T-helper 17 cell (primary cell): ENCODE data around the gene RALB. TPM values are rescaled to one million over a fixed set of nuclear protein-coding genes. Genes with fewer than 3 reads are reported as not detected.

Source experiments
- ATAC-seq: fragments of 150-1000 bp; cut with Tn5 transposase; 2 replicates; pipeline ENCODE4 v1.10.0; 2021; ENCODE audit warnings: mild to moderate bottlenecking, moderate library complexity
- DNase-seq, 3 donors: peaks; one replicate each; pipeline versions ENCODE4 v3.0.0 to v3.0.0-alpha.2; 2020 to 2021
- H3K9me3 ChIP-seq: one replicate; pipeline ENCODE4 v1.7.0; 2013; ENCODE audit warnings: low read length, mild to moderate bottlenecking; ENCODE audit not compliant: control insufficient read depth, poor library complexity, severe bottlenecking
- H3K27ac Mint-ChIP-seq: one replicate; pipeline ENCODE4 v1.8.0; 2022; ENCODE audit warnings: mild to moderate bottlenecking, moderate library complexity, mixed read lengths
- H3K27me3 Mint-ChIP-seq: one replicate; pipeline ENCODE4 v1.8.0; 2022; ENCODE audit warnings: mixed read lengths
- H3K36me3 Mint-ChIP-seq: one replicate; pipeline ENCODE4 v1.8.0; 2022; ENCODE audit warnings: low read depth, mixed read lengths
- H3K4me1 Mint-ChIP-seq: one replicate; pipeline ENCODE4 v1.8.0; 2022; ENCODE audit warnings: mild to moderate bottlenecking, mixed read lengths
- H3K4me3 Mint-ChIP-seq: one replicate; pipeline ENCODE4 v1.8.0; 2022; ENCODE audit warnings: mild to moderate bottlenecking, moderate library complexity, mixed read lengths
- total RNA-seq, 4 donors: library from RNA in 2 of 4; stranded (reverse) in 2 of 4; gene quantifications; one replicate each; pipeline ENCODE4 v1.2.3 and lab custom pipeline; 2022 to 2026

The RALB gene
- total RNA-seq, 2 donors from 2014 or later: 17.5 to 20.2 TPM

GRCh38 chr2:120290737-120291136 lies 38.1 kb downstream of the RALB start:
- Mint-ChIP-seq H3K36me3 (peaks cover 10% of the 10 kb centered on the region), H3K4me3 (no peak overlapping the region), H3K4me1 (peaks cover 27% of the 10 kb centered on the region), H3K27ac (peak overlapping the region; percentile 67), H3K27me3 (no peaks in the 10 kb centered on the region)
- ATAC-seq (no peak), DNase-seq (no peak)
- H3K9me3 ChIP-seq: no peaks in the 10 kb centered on the region

DNA sequence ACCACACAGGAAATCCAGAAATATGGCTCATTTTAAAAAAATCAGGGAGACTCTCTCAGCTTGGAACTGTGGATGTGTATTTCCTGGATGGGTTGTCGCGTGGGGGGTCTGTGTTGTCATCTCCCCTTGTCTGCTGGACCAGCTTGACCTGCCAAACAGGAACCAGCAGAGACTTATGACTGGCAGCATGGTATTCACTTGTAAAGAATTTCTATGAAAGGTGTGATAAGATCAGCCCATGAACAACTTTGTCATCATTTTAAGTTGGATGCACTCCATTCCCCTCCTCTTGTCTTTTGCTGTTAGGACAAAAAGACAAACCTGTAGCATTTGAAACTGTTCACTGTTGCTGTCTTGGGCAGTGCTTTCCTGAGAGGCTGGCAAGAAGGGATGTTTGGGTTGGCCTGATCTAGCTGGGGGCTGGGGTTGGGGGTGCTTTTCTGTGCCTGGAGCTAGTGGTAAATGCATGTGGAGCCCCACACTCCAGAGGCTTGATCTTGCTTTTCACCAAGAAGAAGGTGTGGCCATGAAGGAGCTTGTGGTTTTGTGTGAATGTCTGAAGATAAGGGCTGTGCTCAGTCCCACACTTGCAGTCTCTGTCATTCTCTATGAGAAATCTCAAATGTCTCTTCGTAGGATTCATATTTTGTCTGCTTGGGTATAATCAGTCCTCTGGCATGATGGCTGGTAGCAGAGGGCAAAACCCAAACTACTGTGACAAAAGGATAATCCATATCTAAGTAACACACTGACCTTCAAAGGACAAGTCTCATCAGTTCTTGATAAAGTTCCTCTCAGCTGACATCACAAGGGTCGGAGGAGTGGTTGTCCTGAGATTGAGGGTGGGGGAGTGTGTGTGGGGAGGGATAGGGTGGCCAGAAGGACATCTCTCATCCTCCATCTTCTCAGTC lies 39.0 kb downstream of the RALB start:
- no peaks in the 10 kb centered on the region for H3K27me3 Mint-ChIP-seq
- peak overlapping the region; percentile 47 for H3K27ac Mint-ChIP-seq
- no peak overlapping the region for H3K4me3 Mint-ChIP-seq
- H3K9me3 ChIP-seq: no peaks in the 10 kb centered on the region
- DNase-seq: no peak
- peaks cover 10% of the 10 kb centered on the region for H3K36me3 Mint-ChIP-seq
- peaks cover 26% of the 10 kb centered on the region for H3K4me1 Mint-ChIP-seq
- no peak for ATAC-seq

- Mint-ChIP-seq H3K27ac (no peak overlapping the region), H3K4me3 (no peak overlapping the region), H3K36me3 (peaks cover 13% of the 10 kb centered on the region), H3K4me1 (peaks cover 19% of the 10 kb centered on the region), H3K27me3 (no peaks in the 10 kb centered on the region)
- DNase-seq (no peak), ATAC-seq (no peak)
- no peaks in the 10 kb centered on the region for H3K9me3 ChIP-seq
These were observed 40.7 kb downstream of the RALB start for GRCh38 chr2:120293096-120294007.

DNA sequence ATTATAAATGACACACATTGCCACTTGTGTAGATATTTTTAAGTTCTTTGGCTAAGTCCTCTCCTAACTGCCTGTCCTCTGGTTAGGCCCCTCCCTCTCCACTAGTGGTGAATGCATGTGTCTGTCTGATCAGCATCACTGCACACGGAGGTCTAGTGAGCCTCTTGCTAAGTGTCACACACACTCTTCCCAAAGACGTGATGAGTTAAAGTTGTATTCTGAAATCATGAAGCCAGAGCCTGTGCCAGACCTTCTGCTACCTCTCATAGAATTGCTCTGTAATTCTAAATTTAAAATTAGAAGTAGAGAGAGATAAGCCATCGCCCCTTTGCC lies 41.3 kb downstream of the RALB start:
- DNase-seq: no peak
- no peak overlapping the region for H3K27ac Mint-ChIP-seq
- no peaks in the 10 kb centered on the region for H3K9me3 ChIP-seq
- H3K4me3 Mint-ChIP-seq: no peak overlapping the region
- ATAC-seq: no peak
- H3K27me3 Mint-ChIP-seq: no peaks in the 10 kb centered on the region
- H3K4me1 Mint-ChIP-seq: peaks cover 17% of the 10 kb centered on the region
- H3K36me3 Mint-ChIP-seq: peaks cover 16% of the 10 kb centered on the region

DNA sequence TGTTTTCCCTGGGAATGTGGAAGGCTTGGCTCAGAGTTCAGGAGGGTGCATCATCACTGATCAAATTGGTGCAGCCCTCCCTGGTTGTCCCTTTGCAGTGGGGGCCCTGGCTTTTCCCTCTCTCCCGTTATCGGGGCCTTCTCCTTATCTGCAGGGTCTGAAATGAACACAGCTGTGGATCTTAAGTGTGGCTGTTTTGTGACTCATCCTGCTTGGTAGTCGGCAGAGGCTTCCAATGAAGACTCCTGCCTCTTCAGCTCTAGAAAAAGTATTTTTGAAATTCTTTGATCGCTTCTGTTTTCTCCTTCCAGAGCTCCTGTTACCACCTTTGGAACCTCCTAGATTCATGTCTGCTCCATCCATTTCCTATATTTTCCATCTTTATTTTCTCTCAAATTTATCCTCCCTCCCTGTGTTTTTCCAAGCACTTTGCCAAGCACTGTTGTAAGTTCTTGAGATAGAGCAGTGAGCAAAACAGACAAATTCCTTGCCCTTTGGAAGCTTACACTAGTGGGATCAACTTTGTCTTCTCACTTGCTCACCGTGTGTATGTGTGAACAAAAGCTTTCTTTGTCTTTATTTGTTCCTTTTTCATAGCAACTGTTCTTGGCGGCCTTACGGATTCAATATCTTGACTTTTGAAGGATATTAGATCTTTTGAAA lies 45.7 kb downstream of the RALB start:
- H3K4me1 Mint-ChIP-seq: peaks cover 8% of the 10 kb centered on the region
- no peaks in the 10 kb centered on the region for H3K9me3 ChIP-seq
- no peak overlapping the region for H3K27ac Mint-ChIP-seq
- no peaks in the 10 kb centered on the region for H3K27me3 Mint-ChIP-seq
- peaks cover 15% of the 10 kb centered on the region for H3K36me3 Mint-ChIP-seq
- no peak for ATAC-seq
- DNase-seq: no peak
- H3K4me3 Mint-ChIP-seq: no peak overlapping the region

DNA sequence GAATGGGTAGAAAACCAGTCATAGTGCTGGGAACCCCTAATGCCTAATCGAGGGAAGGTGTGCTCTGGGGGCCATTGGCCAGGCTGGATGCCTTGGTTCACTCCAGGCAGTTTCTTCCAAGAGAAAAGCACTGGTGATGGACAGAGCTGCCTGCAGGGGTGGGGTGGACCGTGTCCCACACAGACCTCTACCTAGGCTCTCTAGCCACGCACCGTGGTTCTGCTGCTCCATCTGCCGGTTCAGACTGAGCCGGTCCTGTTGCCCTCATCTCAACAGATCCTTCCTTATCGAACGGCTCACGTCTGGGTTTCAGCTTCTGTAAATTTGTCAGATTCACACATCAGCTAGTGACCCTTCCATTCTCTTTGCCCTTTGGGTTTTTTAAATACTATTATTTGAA lies 46.4 kb downstream of the RALB start:
- peaks cover 12% of the 10 kb centered on the region for H3K4me1 Mint-ChIP-seq
- DNase-seq (no peak), ATAC-seq (no peak)
- H3K27me3 Mint-ChIP-seq: no peaks in the 10 kb centered on the region
- no peak overlapping the region for H3K27ac Mint-ChIP-seq
- H3K36me3 Mint-ChIP-seq: peaks cover 18% of the 10 kb centered on the region
- H3K9me3 ChIP-seq: no peaks in the 10 kb centered on the region
- H3K4me3 Mint-ChIP-seq: no peak overlapping the region

DNA sequence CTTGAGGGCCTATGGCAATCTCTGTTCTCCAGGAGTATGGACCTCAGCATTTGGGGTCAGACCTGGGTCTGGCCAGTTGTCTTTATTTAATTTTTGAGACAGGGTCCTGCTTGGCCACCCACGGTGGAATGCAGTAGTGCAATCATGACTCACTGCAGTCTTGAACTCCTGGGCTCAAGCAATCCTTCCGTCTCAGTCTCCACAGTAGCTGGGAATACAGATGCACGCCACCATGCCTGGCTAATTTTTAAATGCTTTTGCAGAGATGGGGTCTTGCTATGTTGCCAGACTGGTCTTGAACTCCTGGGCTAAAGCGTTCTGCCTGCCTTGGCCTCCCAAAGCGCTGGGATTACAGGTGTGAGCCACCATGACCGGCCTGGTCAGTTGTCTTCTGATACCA lies 46.9 kb downstream of the RALB start:
- no peak for DNase-seq
- ATAC-seq: no peak
- H3K9me3 ChIP-seq: no peaks in the 10 kb centered on the region
- Mint-ChIP-seq H3K27ac (no peak overlapping the region), H3K4me3 (no peak overlapping the region), H3K4me1 (peaks cover 12% of the 10 kb centered on the region), H3K36me3 (peaks cover 18% of the 10 kb centered on the region), H3K27me3 (no peaks in the 10 kb centered on the region)

DNA sequence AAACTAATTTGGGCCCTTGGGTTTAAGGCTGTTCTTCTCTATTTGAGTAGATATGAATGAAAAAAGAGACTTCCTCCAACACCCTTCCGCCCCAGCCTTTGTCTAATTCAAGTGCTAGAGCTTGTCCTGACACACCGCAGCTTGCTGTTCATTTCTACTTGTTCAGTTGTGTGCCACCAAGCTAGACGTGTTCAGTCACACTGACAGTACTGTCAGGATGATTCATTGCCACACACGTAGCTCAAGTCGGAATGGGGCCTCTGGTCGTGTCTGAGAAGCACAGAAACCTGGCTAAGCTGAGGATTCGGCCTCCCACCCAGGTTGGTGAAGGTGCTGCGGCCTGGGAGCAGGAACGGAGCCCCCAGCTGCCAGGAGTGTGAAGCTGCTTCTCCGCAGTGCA lies 47.7 kb downstream of the RALB start:
- ATAC-seq (no peak), DNase-seq (no peak)
- Mint-ChIP-seq H3K27me3 (no peaks in the 10 kb centered on the region), H3K27ac (no peak overlapping the region), H3K4me1 (peaks cover 12% of the 10 kb centered on the region), H3K36me3 (peaks cover 18% of the 10 kb centered on the region), H3K4me3 (no peak overlapping the region)
- H3K9me3 ChIP-seq: no peaks in the 10 kb centered on the region

GRCh38 chr2:120301284-120301683 lies 48.6 kb downstream of the RALB start:
- Mint-ChIP-seq H3K27ac (no peak overlapping the region), H3K36me3 (peaks cover 18% of the 10 kb centered on the region), H3K4me3 (no peak overlapping the region), H3K4me1 (peaks cover 10% of the 10 kb centered on the region), H3K27me3 (no peaks in the 10 kb centered on the region)
- DNase-seq (no peak), ATAC-seq (no peak)
- H3K9me3 ChIP-seq: no peaks in the 10 kb centered on the region

DNA sequence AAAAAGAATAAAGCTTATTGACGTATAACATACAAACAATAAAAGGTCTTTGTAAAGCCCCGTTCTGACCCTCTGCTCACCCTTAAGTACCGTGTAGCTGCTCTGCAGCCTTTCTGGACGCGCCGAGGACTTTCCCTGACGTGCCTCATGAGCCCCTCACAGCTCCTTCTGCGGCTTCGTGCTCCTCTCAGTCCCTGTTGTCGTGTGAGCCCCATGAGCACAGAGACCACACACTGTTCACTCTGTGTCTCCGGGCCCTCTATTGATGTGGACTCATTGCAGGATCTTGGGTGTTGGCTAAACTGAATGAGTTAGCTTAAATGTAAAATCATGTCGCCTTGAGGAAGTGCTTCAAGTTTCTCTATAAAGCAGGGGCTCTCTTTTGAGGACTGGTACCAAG lies 49.6 kb downstream of the RALB start:
- no peak overlapping the region for H3K27ac Mint-ChIP-seq
- H3K4me3 Mint-ChIP-seq: no peak overlapping the region
- H3K4me1 Mint-ChIP-seq: peaks cover 10% of the 10 kb centered on the region
- H3K27me3 Mint-ChIP-seq: no peaks in the 10 kb centered on the region
- ATAC-seq (no peak), DNase-seq (no peak)
- no peaks in the 10 kb centered on the region for H3K9me3 ChIP-seq
- peaks cover 16% of the 10 kb centered on the region for H3K36me3 Mint-ChIP-seq

DNA sequence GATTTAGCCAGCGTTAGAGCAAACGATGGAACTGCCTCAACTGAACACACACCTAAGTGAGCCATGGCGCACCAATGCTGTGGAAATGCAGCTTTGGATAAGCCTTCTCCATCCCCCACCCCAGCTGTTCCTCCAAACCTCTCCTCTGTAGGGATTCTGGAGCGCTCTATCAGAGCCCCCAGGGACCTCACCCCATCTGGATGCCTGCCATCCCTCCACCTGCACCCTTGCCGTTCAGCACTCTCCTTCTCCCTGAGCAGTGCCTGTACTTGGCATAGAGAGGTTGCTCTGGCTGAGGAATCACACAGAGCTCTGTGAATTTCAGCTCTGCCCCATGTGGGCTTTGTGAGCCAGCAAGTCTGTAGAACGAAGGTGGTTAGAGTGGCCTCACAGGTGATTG lies 50.5 kb downstream of the RALB start:
- Mint-ChIP-seq H3K27me3 (no peaks in the 10 kb centered on the region), H3K4me1 (peaks cover 10% of the 10 kb centered on the region), H3K4me3 (no peak overlapping the region), H3K36me3 (peaks cover 16% of the 10 kb centered on the region), H3K27ac (no peak overlapping the region)
- no peaks in the 10 kb centered on the region for H3K9me3 ChIP-seq
- ATAC-seq (no peak), DNase-seq (no peak)

DNA sequence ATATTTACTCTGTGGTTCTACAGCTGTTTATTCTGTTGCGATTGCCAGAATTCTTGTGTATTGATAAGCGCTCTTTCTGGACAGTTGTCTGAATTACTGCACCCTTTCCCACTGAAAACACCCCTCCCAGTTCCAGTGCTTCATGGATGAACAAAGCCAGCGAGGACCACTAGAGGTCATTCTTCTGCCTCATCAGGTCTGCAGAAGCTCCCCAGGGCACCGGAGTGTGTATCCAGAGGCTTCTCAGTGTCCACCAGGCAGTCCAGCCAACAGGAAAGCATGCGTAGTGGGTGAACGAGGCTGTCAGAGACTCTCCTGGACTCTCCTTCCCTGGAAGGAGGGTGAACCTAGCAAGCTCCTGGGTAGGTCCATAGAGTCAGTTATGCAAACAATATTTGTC lies 52.6 kb downstream of the RALB start:
- H3K4me1 Mint-ChIP-seq: peaks cover 8% of the 10 kb centered on the region
- no peaks in the 10 kb centered on the region for H3K27me3 Mint-ChIP-seq

DNA sequence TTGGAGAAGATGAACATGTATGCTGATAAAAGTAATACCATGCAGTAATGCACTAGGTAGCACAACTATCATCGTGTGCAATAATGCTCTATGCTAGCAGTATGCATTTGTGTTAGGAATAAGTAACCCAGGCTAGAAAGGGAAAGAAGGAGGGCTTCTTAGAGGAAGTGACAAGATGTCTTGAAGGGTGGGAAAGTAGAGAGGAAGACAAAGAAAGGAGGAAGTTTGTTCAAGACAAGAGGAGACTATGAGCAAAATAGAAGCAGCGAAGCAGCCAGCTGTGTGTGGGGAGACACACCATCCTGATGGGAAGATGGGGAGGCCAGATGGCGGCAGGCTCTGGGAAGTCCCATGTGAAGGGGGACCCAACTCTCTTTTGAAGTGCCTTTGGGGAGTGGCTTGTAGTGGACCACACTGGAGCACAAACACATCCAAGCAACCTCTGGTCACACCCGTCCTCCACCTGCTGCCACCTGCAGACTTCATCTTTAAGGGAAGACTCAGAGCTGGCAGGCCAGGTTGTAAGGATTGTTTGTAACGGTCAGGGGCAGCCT lies 53.4 kb downstream of the RALB start:
- no peak overlapping the region for H3K27ac Mint-ChIP-seq
- peaks cover 8% of the 10 kb centered on the region for H3K4me1 Mint-ChIP-seq
- no peaks in the 10 kb centered on the region for H3K27me3 Mint-ChIP-seq
- no peaks in the 10 kb centered on the region for H3K9me3 ChIP-seq
- peaks cover 13% of the 10 kb centered on the region for H3K36me3 Mint-ChIP-seq
- no peak overlapping the region for H3K4me3 Mint-ChIP-seq
- no peak for DNase-seq
- ATAC-seq: no peak

More for the DNA sequence above, 52.6 kb downstream of the RALB start:
- Mint-ChIP-seq H3K27ac (no peak overlapping the region), H3K36me3 (peaks cover 13% of the 10 kb centered on the region), H3K4me3 (no peak overlapping the region)
- no peak for DNase-seq
- no peaks in the 10 kb centered on the region for H3K9me3 ChIP-seq
- ATAC-seq: no peak
